Stimulated activated CD8-positive, alpha-beta memory T cell treated with anti-CD3 and anti-CD28 coated beads, Interleukin-15, amount 100 ng/mL, for 24 hours (primary cell): ENCODE measurements around the gene ADAMTS6.

Experiments
- DNase-seq: peaks from one replicate; pipeline ENCODE4 v3.0.0-alpha.2; 2020; ENCODE audit warnings: low read depth

The ADAMTS6 gene

GRCh38 chr5:65276178-65276890 is 205.4 kb downstream of the ADAMTS6 start:
- no peak for DNase-seq

- no peak for DNase-seq
These were observed 209.8 kb downstream of the ADAMTS6 start for GRCh38 chr5:65271906-65272305.

GRCh38 chr5:65268525-65268924 is 213.2 kb downstream of the ADAMTS6 start:
- no peak for DNase-seq

- DNase-seq, result no peak
These were observed 217.3 kb downstream of the ADAMTS6 start for GRCh38 chr5:65264420-65264819.

- DNase-seq, result no peak
These were observed 218.4 kb downstream of the ADAMTS6 start for GRCh38 chr5:65263321-65263720.

- DNase-seq, result no peak
These were observed 219.1 kb downstream of the ADAMTS6 start for GRCh38 chr5:65262649-65263059.

GRCh38 chr5:65262096-65262495 is 219.6 kb downstream of the ADAMTS6 start:
- no peak for DNase-seq

GRCh38 chr5:65261499-65261898 is 220.2 kb downstream of the ADAMTS6 start:
- DNase-seq, result no peak

- no peak for DNase-seq
These were observed 226.4 kb downstream of the ADAMTS6 start for GRCh38 chr5:65255294-65255693.

GRCh38 chr5:65252977-65253376 is 228.7 kb downstream of the ADAMTS6 start:
- DNase-seq, result no peak

- DNase-seq, result no peak
These were observed 232.8 kb downstream of the ADAMTS6 start for GRCh38 chr5:65248896-65249295.

GRCh38 chr5:65247594-65247993 is 234.1 kb downstream of the ADAMTS6 start:
- no peak for DNase-seq

GRCh38 chr5:65246741-65247140 is 235.0 kb downstream of the ADAMTS6 start:
- DNase-seq, result no peak

GRCh38 chr5:65244031-65244430 is 237.7 kb downstream of the ADAMTS6 start:
- no peak for DNase-seq

GRCh38 chr5:65243161-65243560 is 238.6 kb downstream of the ADAMTS6 start:
- DNase-seq, result no peak

- DNase-seq, result no peak
These were observed 251.9 kb downstream of the ADAMTS6 start for GRCh38 chr5:65229841-65230240.

GRCh38 chr5:65213921-65214525 is 267.7 kb downstream of the ADAMTS6 start:
- no peak for DNase-seq

GRCh38 chr5:65209341-65209740 is 272.4 kb downstream of the ADAMTS6 start:
- DNase-seq, result no peak

- DNase-seq, result no peak
These were observed 276.8 kb downstream of the ADAMTS6 start for GRCh38 chr5:65204966-65205365.

GRCh38 chr5:65203746-65204145 is 278.0 kb downstream of the ADAMTS6 start:
- DNase-seq, result no peak

GRCh38 chr5:65199993-65200675 is 281.6 kb downstream of the ADAMTS6 start:
- no peak for DNase-seq

GRCh38 chr5:65198456-65199120 is 283.1 kb downstream of the ADAMTS6 start:
- no peak for DNase-seq
